ENCODE results near the gene LRRC8C.

The LRRC8C gene

GRCh38 chr1:89692601-89693521 lies 59.9 kb downstream of the LRRC8C start:
- H3K9ac ChIP-seq (ENCODE audit: low read depth, low read length, poor library complexity, severe bottlenecking), result peak overlapping the region; percentile 55
- H4K20me1 ChIP-seq (ENCODE audit: insufficient read depth, low read length, poor library complexity, severe bottlenecking), result no peaks in the 10 kb centered on the region
- peaks cover 48% of the 10 kb centered on the region for H3K4me1 ChIP-seq (ENCODE audit: insufficient read depth, low read length, poor library complexity, severe bottlenecking)
- H3K4me2 ChIP-seq (ENCODE audit: low read depth, low read length, poor library complexity, severe bottlenecking), result peak overlapping the region; percentile 64
- H3K79me2 ChIP-seq (ENCODE audit: insufficient read depth, low read length), result no peaks in the 10 kb centered on the region
- no peaks in the 10 kb centered on the region for H3K9me3 ChIP-seq (ENCODE audit: insufficient read depth, low read depth, low read length)
- 0 out of 2 replicates have a peak, but pooled peaks cover 6% of the 10 kb centered on the region for H3F3A ChIP-seq (ENCODE audit: low read depth)
- TF ChIP-seq CTCF (conservative IDR thresholded peaks at IDR 0.05; ENCODE audit: low read length) (no peak), EZH2phosphoT487 (IDR thresholded peaks at IDR 0.05; ENCODE audit: borderline replicate concordance) (no peak)
- H3K36me3 ChIP-seq (ENCODE audit: insufficient read depth, low read length), result peaks cover 15% of the 10 kb centered on the region
- 0 out of 2 replicates have a peak overlapping the region, but pooled peaks have one; percentile 3 for H2AFZ ChIP-seq (ENCODE audit: low read length)
- H3K4me3 ChIP-seq (ENCODE audit: low read length, poor library complexity, severe bottlenecking), result peak overlapping the region; percentile 44
- no peaks in the 10 kb centered on the region for H3K27me3 ChIP-seq (ENCODE audit: insufficient read depth, low read length, poor library complexity, severe bottlenecking)
- H3K9me2 ChIP-seq (replicated peaks; ENCODE audit: low read depth, low read length), result no peaks in the 10 kb centered on the region

GRCh38 chr1:89695847-89696246 lies 62.9 kb downstream of the LRRC8C start:
- H3K9me3 ChIP-seq (ENCODE audit: insufficient read depth, low read depth, low read length), result no peaks in the 10 kb centered on the region
- no peaks in the 10 kb centered on the region for H3K79me2 ChIP-seq (ENCODE audit: insufficient read depth, low read length)
- no peaks in the 10 kb centered on the region for H3K27me3 ChIP-seq (ENCODE audit: insufficient read depth, low read length, poor library complexity, severe bottlenecking)
- TF ChIP-seq EZH2phosphoT487 (IDR thresholded peaks at IDR 0.05; ENCODE audit: borderline replicate concordance), result no peak
- H3F3A ChIP-seq (ENCODE audit: low read depth), result 0 out of 2 replicates have a peak, but pooled peaks cover 6% of the 10 kb centered on the region
- H3K9ac ChIP-seq (ENCODE audit: low read depth, low read length, poor library complexity, severe bottlenecking), result no peak overlapping the region
- no peaks in the 10 kb centered on the region for H3K36me3 ChIP-seq (ENCODE audit: insufficient read depth, low read length)
- H3K4me3 ChIP-seq (ENCODE audit: low read length, poor library complexity, severe bottlenecking), result no peak overlapping the region
- H3K4me1 ChIP-seq (ENCODE audit: insufficient read depth, low read length, poor library complexity, severe bottlenecking), result peaks cover 76% of the 10 kb centered on the region
- H4K20me1 ChIP-seq (ENCODE audit: insufficient read depth, low read length, poor library complexity, severe bottlenecking), result no peaks in the 10 kb centered on the region
- H2AFZ ChIP-seq (ENCODE audit: low read length), result no peak overlapping the region
- no peaks in the 10 kb centered on the region for H3K9me2 ChIP-seq (replicated peaks; ENCODE audit: low read depth, low read length)
- peak overlapping the region; percentile 16 for H3K4me2 ChIP-seq (ENCODE audit: low read depth, low read length, poor library complexity, severe bottlenecking)

GRCh38 chr1:89697383-89697782 lies 64.5 kb downstream of the LRRC8C start:
- no peaks in the 10 kb centered on the region for H3K27me3 ChIP-seq (ENCODE audit: insufficient read depth, low read length, poor library complexity, severe bottlenecking)
- H3K36me3 ChIP-seq (ENCODE audit: insufficient read depth, low read length), result no peaks in the 10 kb centered on the region
- no peaks in the 10 kb centered on the region for H3K9me3 ChIP-seq (ENCODE audit: insufficient read depth, low read depth, low read length)
- H3K9ac ChIP-seq (ENCODE audit: low read depth, low read length, poor library complexity, severe bottlenecking), result no peak overlapping the region
- no peak overlapping the region for H2AFZ ChIP-seq (ENCODE audit: low read length)
- TF ChIP-seq CTCF (conservative IDR thresholded peaks at IDR 0.05; ENCODE audit: low read length) (no peak), EZH2phosphoT487 (IDR thresholded peaks at IDR 0.05; ENCODE audit: borderline replicate concordance) (no peak)
- H3K4me3 ChIP-seq (ENCODE audit: low read length, poor library complexity, severe bottlenecking), result no peak overlapping the region
- peaks cover 80% of the 10 kb centered on the region for H3K4me1 ChIP-seq (ENCODE audit: insufficient read depth, low read length, poor library complexity, severe bottlenecking)
- no peak overlapping the region for H3K4me2 ChIP-seq (ENCODE audit: low read depth, low read length, poor library complexity, severe bottlenecking)
- no peaks in the 10 kb centered on the region for H3K79me2 ChIP-seq (ENCODE audit: insufficient read depth, low read length)
- 0 out of 2 replicates have a peak, but pooled peaks cover 6% of the 10 kb centered on the region for H3F3A ChIP-seq (ENCODE audit: low read depth)
- no peaks in the 10 kb centered on the region for H4K20me1 ChIP-seq (ENCODE audit: insufficient read depth, low read length, poor library complexity, severe bottlenecking)
- no peaks in the 10 kb centered on the region for H3K9me2 ChIP-seq (replicated peaks; ENCODE audit: low read depth, low read length)
